Measurements from ENCODE around the gene ZMIZ1. TPM values are rescaled to one million over a fixed set of nuclear protein-coding genes. Genes with fewer than 3 reads are reported as not detected.

The ZMIZ1 gene
- total RNA-seq, 1 donor, result 23.3 TPM

DNA sequence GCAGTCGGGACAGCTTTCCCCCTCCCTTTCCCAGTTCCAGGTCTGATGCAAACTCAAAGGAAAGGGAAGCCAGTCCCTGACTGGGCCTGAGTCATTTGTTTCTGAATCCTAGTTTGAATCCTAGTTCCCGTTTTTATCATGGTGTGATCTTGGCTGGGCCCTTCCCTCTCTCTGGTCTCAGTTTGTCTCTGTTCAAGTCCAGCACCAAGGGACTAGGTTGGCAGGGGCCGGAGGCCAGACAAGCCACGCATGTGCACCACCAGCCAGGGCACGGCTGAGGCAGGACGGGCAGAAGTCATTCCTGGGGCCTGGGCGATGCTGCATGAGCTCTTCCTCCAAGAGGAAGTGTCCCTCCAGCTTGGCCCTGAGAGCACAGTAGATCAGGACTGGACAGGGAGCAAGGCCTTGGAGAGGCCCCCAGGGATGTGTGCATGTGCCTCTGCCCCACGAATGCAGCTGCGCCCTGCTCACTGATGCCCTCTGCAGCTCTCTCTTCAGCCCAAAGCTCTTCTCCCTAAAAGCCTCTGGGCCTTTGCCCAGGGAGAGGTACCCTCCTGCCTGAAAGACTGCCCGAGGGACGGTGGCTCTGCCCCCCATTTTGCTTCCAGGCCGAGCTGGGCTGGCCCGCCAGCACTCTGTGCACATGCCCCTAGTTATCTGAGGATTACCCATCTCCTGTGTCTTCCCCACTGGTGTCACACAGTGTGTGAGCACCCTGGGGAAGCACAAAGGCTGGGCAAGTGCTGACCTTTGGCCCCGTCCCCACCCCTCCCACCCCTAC is 86.7 kb downstream of the ZMIZ1 start:
- no peak for DNase-seq (ENCODE audit: low read depth)
- no peak overlapping the region for H3K4me3 ChIP-seq (ENCODE audit: low read depth, low read length)

DNA sequence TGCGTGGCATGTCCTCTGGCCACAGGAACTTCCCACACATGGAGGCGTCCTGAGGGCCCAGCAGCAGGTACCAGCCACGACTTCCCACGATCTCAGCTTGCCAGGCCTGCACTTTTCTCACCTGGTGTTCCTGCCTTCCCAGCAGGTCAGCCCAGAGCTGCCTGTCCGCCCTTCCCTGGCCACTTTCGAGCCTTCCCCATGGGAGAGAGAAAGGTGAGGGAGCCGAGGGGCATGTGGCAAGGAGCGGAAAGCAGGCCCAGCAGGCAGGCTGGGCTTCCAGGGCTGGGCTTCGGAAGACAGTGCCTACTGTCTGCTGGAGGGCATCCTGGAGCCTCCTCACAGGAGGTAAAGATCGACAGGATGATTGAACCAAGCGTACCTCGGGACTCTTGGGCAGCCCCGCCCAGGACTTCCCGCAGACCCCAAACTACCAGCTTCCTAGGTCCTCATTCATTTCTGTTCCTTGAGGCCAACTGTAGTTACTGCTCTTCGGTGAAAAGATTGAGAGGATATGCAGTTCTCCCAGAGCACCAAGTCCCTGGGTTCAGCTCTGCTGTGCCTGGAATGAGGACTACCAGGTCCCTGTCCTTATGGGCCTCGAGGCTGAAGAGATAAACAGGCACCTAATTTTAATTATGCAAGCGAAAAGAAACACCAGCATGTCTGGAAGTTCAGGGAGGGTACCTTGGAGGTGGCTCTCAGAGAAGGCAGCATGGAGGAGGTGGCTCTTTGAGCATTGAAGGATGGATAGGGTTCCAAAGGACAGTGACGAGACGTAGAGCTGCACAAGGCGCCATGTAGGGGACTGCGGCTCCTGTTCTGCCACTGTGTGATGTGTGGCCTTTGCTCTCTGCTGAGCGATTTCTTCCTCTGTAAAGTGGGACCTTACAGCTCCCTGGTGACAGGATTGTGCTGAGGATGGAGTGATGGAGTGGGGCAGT is 87.8 kb downstream of the ZMIZ1 start:
- H3K4me3 ChIP-seq (ENCODE audit: low read depth, low read length), result no peak overlapping the region
- DNase-seq (ENCODE audit: low read depth), result no peak
- TF ChIP-seq, protein P1, sequence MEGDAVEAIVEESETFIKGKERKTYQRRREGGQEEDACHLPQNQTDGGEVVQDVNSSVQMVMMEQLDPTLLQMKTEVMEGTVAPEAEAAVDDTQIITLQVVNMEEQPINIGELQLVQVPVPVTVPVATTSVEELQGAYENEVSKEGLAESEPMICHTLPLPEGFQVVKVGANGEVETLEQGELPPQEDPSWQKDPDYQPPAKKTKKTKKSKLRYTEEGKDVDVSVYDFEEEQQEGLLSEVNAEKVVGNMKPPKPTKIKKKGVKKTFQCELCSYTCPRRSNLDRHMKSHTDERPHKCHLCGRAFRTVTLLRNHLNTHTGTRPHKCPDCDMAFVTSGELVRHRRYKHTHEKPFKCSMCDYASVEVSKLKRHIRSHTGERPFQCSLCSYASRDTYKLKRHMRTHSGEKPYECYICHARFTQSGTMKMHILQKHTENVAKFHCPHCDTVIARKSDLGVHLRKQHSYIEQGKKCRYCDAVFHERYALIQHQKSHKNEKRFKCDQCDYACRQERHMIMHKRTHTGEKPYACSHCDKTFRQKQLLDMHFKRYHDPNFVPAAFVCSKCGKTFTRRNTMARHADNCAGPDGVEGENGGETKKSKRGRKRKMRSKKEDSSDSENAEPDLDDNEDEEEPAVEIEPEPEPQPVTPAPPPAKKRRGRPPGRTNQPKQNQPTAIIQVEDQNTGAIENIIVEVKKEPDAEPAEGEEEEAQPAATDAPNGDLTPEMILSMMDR (IDR thresholded peaks at IDR 0.05; ENCODE audit: insufficient read depth, low read depth, low read length), result no peak

More for the DNA sequence above, 86.7 kb downstream of the ZMIZ1 start:
- TF ChIP-seq, protein P1 (IDR thresholded peaks at IDR 0.05; ENCODE audit: insufficient read depth, low read depth, low read length), result no peak

DNA sequence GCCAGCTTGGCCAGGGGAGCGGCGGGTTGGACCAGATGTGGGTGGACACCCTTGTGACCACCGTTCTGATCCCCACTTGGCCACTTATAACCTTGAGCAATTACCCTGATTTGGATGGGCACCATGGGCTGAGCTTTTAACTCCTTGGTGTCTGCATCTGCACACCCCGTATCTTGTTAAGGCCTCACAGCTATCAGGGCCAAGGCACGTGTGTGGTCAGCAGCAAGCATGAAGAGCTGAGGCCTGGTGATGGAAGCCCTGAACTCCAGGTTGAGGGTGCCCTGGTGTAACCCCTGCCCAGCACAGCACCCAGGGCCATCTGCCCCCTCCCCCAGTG is 89.2 kb downstream of the ZMIZ1 start:
- DNase-seq (ENCODE audit: low read depth), result no peak
- TF ChIP-seq, protein P1 (IDR thresholded peaks at IDR 0.05; ENCODE audit: insufficient read depth, low read depth, low read length), result no peak
- H3K4me3 ChIP-seq (ENCODE audit: low read depth, low read length), result no peak overlapping the region

DNA sequence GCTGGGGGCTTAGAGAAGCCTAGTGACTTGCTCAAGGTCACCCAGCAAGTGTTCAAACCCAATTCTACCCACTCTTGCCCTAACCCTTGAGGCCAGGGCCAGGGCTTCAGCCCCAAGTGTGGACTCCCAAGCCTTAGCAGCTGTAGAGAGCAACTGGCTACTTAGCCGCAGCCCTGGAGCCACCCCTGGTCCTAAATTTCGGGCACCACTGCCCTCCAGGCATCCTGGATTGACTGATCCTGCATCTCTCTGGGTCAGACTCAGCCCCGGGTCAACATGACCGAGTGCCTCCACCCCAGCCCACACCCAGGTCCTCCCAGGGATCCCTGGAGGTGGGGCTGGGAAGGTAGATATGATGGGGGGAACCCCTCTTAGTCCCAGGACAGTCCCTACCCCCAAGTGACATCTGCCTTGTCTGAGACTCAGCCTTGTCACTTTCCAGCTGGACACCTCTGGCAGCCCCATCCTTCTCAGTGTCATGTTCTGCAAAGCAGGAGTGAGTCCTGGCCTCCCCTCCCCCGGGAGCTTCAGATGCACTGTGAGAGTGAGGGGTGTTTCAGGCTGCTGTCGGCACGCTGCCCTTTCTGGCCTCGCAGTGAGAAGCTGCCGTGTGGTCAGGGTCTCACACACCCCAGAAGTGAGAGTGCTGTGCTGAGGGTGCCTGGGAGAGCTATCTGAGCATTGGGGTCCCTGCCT is 89.8 kb downstream of the ZMIZ1 start:
- TF ChIP-seq, protein P1 (IDR thresholded peaks at IDR 0.05; ENCODE audit: insufficient read depth, low read depth, low read length), result no peak
- DNase-seq (ENCODE audit: low read depth), result no peak
- no peak overlapping the region for H3K4me3 ChIP-seq (ENCODE audit: low read depth, low read length)

DNA sequence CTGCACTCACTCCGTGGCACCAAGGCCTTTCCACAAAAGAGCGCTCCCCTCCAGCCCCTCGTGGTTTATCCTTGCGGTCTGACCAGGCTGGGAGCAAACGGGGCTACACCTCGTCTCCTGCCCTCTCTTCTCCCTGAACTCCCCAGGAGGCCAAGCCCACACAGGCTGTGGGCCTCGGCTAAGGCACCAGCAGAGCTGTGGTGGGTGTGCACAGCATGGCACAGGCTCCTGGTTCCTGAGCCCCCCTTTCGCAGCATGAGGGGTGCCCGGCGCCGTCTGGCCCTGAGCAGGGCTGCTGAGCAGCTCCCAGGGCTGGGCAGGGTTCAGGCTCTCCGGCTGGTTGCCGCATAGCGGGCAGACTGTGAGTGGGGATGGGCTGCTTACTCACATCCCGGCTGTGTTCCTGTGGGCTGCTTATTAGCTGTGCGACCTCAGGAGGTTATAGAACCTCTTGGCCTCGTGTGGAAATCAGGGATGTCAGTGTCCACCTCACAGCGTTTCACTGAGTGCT is 90.4 kb downstream of the ZMIZ1 start:
- DNase-seq (ENCODE audit: low read depth), result peak; percentile 90
- no peak overlapping the region for H3K4me3 ChIP-seq (ENCODE audit: low read depth, low read length)
- TF ChIP-seq, protein P1 (IDR thresholded peaks at IDR 0.05; ENCODE audit: insufficient read depth, low read depth, low read length), result no peak

DNA sequence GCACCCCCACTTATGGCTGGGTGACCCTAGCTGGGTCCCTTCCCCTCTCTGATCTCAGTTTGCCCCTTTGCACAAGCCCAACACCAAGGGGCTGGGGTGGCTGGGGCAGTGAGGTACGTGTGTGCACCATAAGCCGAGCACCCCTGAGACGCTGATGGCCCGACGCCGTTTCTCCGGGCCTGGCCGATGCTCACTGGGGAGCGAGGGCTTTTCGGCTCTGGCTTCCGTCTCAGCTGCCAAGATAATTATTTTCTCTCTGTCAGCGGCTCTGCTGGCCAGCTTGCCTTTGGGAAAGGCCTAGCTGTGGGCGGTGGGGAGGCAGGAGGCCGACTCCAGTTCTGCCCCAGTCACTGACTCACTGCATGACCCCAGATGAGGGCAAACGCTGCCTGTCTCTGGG is 91.0 kb downstream of the ZMIZ1 start:
- peak; percentile 82 for DNase-seq (ENCODE audit: low read depth)
- no peak overlapping the region for H3K4me3 ChIP-seq (ENCODE audit: low read depth, low read length)
- TF ChIP-seq, protein P1 (IDR thresholded peaks at IDR 0.05; ENCODE audit: insufficient read depth, low read depth, low read length), result no peak
